ENCODE results near the gene MYOZ3. TPM values are rescaled to one million over a fixed set of nuclear protein-coding genes. Genes with fewer than 3 reads are reported as not detected.

MYOZ3 gene
- total and polyA plus RNA-seq, 5 donors from 2014 or later, result 0.08 to 0.10 TPM; not detected in 3

DNA sequence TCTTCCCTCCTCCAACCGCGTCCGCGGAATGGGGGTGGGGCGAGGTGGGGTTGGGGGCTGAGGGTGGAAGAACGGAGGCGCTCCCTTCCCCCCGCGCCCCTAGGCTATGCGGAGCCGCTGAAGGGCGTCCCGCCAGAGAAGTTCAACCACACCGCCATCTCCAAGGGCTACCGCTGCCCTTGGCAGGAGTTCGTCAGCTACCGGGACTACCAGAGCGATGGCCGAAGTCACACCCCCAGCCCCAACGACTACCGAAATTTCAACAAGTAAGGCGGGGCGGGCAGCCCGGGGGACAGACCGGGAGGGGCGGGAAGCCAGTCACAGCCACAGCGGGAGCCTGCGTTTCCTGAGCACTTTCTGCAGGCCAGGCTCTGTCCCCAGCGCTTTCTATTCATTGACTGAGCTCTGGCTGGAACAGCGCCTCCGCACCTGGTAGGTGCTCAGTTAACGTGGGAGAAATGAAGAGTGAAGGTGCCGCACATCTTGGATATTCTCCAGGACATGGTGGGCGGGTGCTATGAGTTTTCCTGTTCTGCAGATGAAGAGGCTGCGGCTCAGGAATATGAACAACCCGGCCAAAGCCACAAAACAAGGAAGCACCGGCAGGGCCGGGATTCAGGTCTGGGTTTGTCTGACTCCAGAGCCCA lies 11.3 kb downstream of the MYOZ3 start:
- Mint-ChIP-seq H3K36me3 (peaks cover under 1% of the 10 kb centered on the region), H3K4me1 (peaks cover 0 to 16% (median 5%) of the 10 kb centered on the region in 4 donors), H3K4me3 (peak overlapping the region; percentile 64 to 80 (median 76)), H3K27me3 (peaks cover 42% of the 10 kb centered on the region), H3K27ac (no peak overlapping the region), H3K9me3 (no peaks in the 10 kb centered on the region)
- Histone ChIP-seq H3K4me3 (ENCODE audit: low read depth, low read length) (no peak overlapping the region), H3K27ac (ENCODE audit: insufficient read depth, low read length, poor library complexity, severe bottlenecking) (no peak overlapping the region), H3K9me3 (ENCODE audit: control insufficient read depth in 2 of 2, low read length in 2 of 2) (no peaks in the 10 kb centered on the region), H3K27me3 (ENCODE audit: control insufficient read depth, insufficient read depth, low read length) (peaks cover 16% of the 10 kb centered on the region), H3K36me3 (ENCODE audit: control insufficient read depth, insufficient read depth, low read length) (no peaks in the 10 kb centered on the region), H3K4me1 (ENCODE audit: control insufficient read depth, insufficient read depth, low read length, poor library complexity, severe bottlenecking) (peaks cover 16% of the 10 kb centered on the region)
- ATAC-seq (ENCODE audit: low read depth in 2 of 2) (peak in 1 of 2 donors; percentile 37), DNase-seq (peak in 1 of 3 donors; percentile 17)

DNA sequence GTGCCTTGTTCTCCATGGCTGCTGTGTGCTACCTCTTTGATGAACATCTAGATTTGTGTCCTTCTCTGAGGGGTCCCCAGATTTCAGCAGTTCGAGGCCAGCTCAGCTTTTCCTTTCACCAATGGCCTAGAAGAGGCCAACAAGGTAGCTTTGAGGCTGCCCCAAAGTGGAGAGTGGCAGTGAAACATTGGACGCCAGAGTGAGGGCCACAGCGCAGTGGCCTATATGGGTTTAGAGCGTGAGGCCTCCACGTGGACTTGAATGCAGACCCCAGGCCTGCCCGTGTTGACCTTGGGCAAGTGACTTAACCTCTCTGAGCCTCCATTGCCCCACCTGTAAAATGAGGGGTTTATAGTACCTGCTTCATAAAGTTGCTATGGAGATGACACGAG lies 11.8 kb downstream of the MYOZ3 start:
- no peak overlapping the region for H3K27ac ChIP-seq (ENCODE audit: insufficient read depth, low read length, poor library complexity, severe bottlenecking)
- H3K27me3 Mint-ChIP-seq, result peaks cover 42% of the 10 kb centered on the region
- peaks cover 5% of the 10 kb centered on the region for H3K36me3 Mint-ChIP-seq
- H3K9me3 Mint-ChIP-seq, result peaks cover 0 to 1% (median 0%) of the 10 kb centered on the region in 7 donors
- ATAC-seq (ENCODE audit: low read depth in 2 of 2), result no peak
- peaks cover 16% of the 10 kb centered on the region for H3K27me3 ChIP-seq (ENCODE audit: control insufficient read depth, insufficient read depth, low read length)
- peaks cover 16% of the 10 kb centered on the region for H3K4me1 ChIP-seq (ENCODE audit: control insufficient read depth, insufficient read depth, low read length, poor library complexity, severe bottlenecking)
- peaks cover 0 to 16% (median 5%) of the 10 kb centered on the region in 4 donors for H3K4me1 Mint-ChIP-seq
- no peaks in the 10 kb centered on the region for H3K9me3 ChIP-seq (ENCODE audit: control insufficient read depth in 2 of 2, low read length in 2 of 2)
- H3K4me3 Mint-ChIP-seq, result peak overlapping the region in 2 of 4 donors; percentile 32 to 80
- no peak overlapping the region for H3K27ac Mint-ChIP-seq
- no peak overlapping the region for H3K4me3 ChIP-seq (ENCODE audit: low read depth, low read length)
- DNase-seq, result no peak
- no peaks in the 10 kb centered on the region for H3K36me3 ChIP-seq (ENCODE audit: control insufficient read depth, insufficient read depth, low read length)

DNA sequence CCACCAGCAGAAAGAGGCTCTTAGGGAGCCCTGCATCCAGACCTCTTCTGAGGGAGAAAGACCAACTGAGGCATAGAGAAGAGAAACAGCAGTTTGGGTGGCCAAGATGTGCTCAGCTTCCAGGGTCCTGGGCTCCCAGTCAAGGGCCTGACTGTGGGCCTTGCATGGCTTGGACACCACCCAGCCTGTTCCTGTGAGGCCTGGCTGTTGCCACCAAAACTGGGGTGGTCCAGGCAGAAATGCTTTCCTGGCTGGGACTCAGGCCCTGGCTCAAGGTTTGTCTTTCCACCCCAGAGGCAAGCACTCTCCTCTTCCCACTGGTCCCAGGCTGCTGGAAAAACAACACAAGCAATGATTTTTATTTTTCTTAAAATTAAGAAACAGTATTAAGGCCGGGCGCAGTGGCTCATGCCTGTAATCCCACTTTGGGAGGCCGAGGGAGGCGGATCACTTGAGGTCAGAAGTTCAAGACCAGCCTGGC lies 13.3 kb downstream of the MYOZ3 start:
- peaks cover 10% of the 10 kb centered on the region for H3K36me3 Mint-ChIP-seq
- H3K4me3 Mint-ChIP-seq, result no peak overlapping the region
- no peak overlapping the region for H3K27ac Mint-ChIP-seq
- no peak for DNase-seq
- peaks cover 42% of the 10 kb centered on the region for H3K27me3 Mint-ChIP-seq
- Histone ChIP-seq H3K27ac (ENCODE audit: insufficient read depth, low read length, poor library complexity, severe bottlenecking) (no peak overlapping the region), H3K4me1 (ENCODE audit: control insufficient read depth, insufficient read depth, low read length, poor library complexity, severe bottlenecking) (peaks cover 16% of the 10 kb centered on the region), H3K9me3 (ENCODE audit: control insufficient read depth in 2 of 2, low read length in 2 of 2) (no peaks in the 10 kb centered on the region), H3K27me3 (ENCODE audit: control insufficient read depth, insufficient read depth, low read length) (peaks cover 16% of the 10 kb centered on the region), H3K36me3 (ENCODE audit: control insufficient read depth, insufficient read depth, low read length) (no peaks in the 10 kb centered on the region), H3K4me3 (ENCODE audit: low read depth, low read length) (no peak overlapping the region)
- H3K4me1 Mint-ChIP-seq, result peaks cover 0 to 16% (median 5%) of the 10 kb centered on the region in 4 donors
- ATAC-seq (ENCODE audit: low read depth in 2 of 2), result no peak
- peaks cover 0 to 1% (median 0%) of the 10 kb centered on the region in 7 donors for H3K9me3 Mint-ChIP-seq

DNA sequence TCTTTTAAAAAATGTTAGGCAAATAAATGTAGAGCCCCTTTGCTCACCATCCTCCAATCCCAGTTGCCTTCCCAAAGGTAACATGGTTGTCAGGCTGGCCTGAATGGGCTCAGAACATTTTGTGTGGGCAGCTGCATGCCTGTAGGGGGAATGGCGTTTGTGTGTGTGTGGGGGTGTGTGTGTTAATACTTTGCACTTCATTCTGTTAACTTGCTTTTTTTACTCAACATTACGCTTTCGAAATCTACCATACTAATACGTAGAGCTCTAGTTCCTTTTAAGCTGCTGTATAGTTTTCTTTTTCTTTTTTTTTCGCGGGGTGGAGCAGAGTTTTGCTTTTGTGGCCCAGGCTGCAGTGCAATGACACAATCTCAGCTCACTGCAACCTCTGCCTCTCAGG lies 14.0 kb downstream of the MYOZ3 start:
- Histone ChIP-seq H3K9me3 (ENCODE audit: control insufficient read depth in 2 of 2, low read length in 2 of 2) (no peaks in the 10 kb centered on the region), H3K27me3 (ENCODE audit: control insufficient read depth, insufficient read depth, low read length) (peaks cover 13% of the 10 kb centered on the region), H3K4me3 (ENCODE audit: low read depth, low read length) (no peak overlapping the region), H3K27ac (ENCODE audit: insufficient read depth, low read length, poor library complexity, severe bottlenecking) (no peak overlapping the region), H3K4me1 (ENCODE audit: control insufficient read depth, insufficient read depth, low read length, poor library complexity, severe bottlenecking) (peaks cover 16% of the 10 kb centered on the region), H3K36me3 (ENCODE audit: control insufficient read depth, insufficient read depth, low read length) (peaks cover 2% of the 10 kb centered on the region)
- Mint-ChIP-seq H3K4me3 (no peak overlapping the region), H3K27me3 (peaks cover 38% of the 10 kb centered on the region), H3K36me3 (peaks cover 13% of the 10 kb centered on the region), H3K9me3 (peaks cover 0 to 1% (median 0%) of the 10 kb centered on the region in 7 donors), H3K27ac (no peak overlapping the region), H3K4me1 (peaks cover 0 to 16% (median 5%) of the 10 kb centered on the region in 4 donors)
- ATAC-seq (ENCODE audit: low read depth in 2 of 2) (no peak), DNase-seq (no peak)

DNA sequence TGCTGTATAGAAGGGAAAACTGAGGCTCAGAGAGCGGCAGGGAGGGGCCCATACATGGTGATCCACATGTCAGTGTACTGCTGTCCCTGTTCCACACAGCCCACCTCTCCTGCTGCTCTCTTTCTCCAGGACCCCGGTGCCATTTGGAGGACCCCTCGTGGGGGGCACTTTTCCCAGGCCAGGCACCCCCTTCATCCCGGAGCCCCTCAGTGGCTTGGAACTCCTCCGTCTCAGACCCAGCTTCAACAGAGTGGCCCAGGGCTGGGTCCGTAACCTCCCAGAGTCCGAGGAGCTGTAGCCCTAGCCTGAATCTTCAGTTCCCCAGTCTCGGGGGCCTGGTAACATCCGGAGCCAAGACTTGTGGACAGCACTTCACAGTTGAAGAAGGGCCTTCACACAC lies 15.5 kb downstream of the MYOZ3 start:
- Mint-ChIP-seq H3K36me3 (peaks cover 20% of the 10 kb centered on the region), H3K27ac (no peak overlapping the region), H3K27me3 (peaks cover 23% of the 10 kb centered on the region), H3K4me1 (peaks cover 0 to 8% (median 3%) of the 10 kb centered on the region in 4 donors), H3K9me3 (peaks cover 0 to 1% (median 0%) of the 10 kb centered on the region in 7 donors), H3K4me3 (no peak overlapping the region)
- H3K9me3 ChIP-seq (ENCODE audit: control insufficient read depth in 2 of 2, low read length in 2 of 2), result no peaks in the 10 kb centered on the region
- peaks cover 2% of the 10 kb centered on the region for H3K27me3 ChIP-seq (ENCODE audit: control insufficient read depth, insufficient read depth, low read length)
- H3K36me3 ChIP-seq (ENCODE audit: control insufficient read depth, insufficient read depth, low read length), result peaks cover 3% of the 10 kb centered on the region
- no peak for DNase-seq
- no peak overlapping the region for H3K4me3 ChIP-seq (ENCODE audit: low read depth, low read length)
- H3K27ac ChIP-seq (ENCODE audit: insufficient read depth, low read length, poor library complexity, severe bottlenecking), result no peak overlapping the region
- H3K4me1 ChIP-seq (ENCODE audit: control insufficient read depth, insufficient read depth, low read length, poor library complexity, severe bottlenecking), result peaks cover 12% of the 10 kb centered on the region
- no peak for ATAC-seq (ENCODE audit: low read depth in 2 of 2)

DNA sequence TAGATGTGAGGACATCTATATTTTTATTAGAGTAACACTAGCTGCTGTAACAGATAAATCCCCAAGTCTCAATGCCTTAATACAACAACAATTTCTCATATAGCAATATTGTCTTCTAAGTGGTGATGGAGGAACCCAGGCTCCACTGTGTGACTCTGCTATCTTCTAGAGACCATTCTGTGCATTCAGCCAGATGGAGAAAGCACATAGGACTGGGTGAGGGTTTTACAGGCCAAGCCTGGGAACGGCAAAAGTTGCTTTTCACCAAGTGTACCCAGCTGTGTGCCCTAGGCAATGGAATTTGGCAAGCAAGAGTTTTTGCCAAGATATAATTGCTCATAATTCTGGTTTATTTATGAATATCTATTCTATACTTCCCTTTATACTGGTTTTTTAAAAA lies 28.1 kb downstream of the MYOZ3 start:
- DNase-seq (no peak), ATAC-seq (ENCODE audit: low read depth in 2 of 2) (no peak)
- H3K27me3 ChIP-seq (ENCODE audit: control insufficient read depth, insufficient read depth, low read length), result no peaks in the 10 kb centered on the region
- no peak overlapping the region for H3K4me3 Mint-ChIP-seq
- H3K36me3 ChIP-seq (ENCODE audit: control insufficient read depth, insufficient read depth, low read length), result peaks cover 34% of the 10 kb centered on the region
- no peaks in the 10 kb centered on the region for H3K9me3 ChIP-seq (ENCODE audit: control insufficient read depth in 2 of 2, low read length in 2 of 2)
- no peaks in the 10 kb centered on the region for H3K9me3 Mint-ChIP-seq
- peak overlapping the region in 1 of 3 donors; percentile 58 for H3K27ac Mint-ChIP-seq
- H3K36me3 Mint-ChIP-seq, result peaks cover 39% of the 10 kb centered on the region
- no peak overlapping the region for H3K27ac ChIP-seq (ENCODE audit: insufficient read depth, low read length, poor library complexity, severe bottlenecking)
- H3K27me3 Mint-ChIP-seq, result no peaks in the 10 kb centered on the region
- H3K4me1 ChIP-seq (ENCODE audit: control insufficient read depth, insufficient read depth, low read length, poor library complexity, severe bottlenecking), result no peaks in the 10 kb centered on the region
- H3K4me1 Mint-ChIP-seq, result peaks cover 0 to 8% (median 2%) of the 10 kb centered on the region in 4 donors
- no peak overlapping the region for H3K4me3 ChIP-seq (ENCODE audit: low read depth, low read length)

DNA sequence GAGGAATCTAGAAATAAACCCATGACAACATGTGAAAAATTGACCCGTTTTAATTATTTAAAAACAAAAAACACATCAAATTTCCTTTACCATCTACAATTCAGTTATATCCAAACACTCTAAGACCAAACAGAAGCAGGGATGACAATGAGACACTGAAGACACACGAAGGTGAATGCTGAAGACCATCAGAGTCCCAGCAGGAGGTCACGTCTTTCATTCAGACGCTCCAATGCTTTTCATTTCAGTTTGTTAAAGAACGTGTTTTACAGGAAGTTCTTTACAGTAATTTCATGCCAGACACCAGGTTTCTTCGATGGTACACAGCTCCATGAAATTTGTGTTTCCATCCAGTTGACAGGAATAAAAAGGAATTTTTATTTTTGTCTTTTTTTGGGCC lies 29.7 kb downstream of the MYOZ3 start:
- H3K9me3 Mint-ChIP-seq, result no peaks in the 10 kb centered on the region
- H3K27ac Mint-ChIP-seq, result peak overlapping the region in 1 of 3 donors; percentile 48
- Histone ChIP-seq H3K9me3 (ENCODE audit: control insufficient read depth in 2 of 2, low read length in 2 of 2) (no peaks in the 10 kb centered on the region), H3K4me1 (ENCODE audit: control insufficient read depth, insufficient read depth, low read length, poor library complexity, severe bottlenecking) (no peaks in the 10 kb centered on the region), H3K27me3 (ENCODE audit: control insufficient read depth, insufficient read depth, low read length) (no peaks in the 10 kb centered on the region), H3K36me3 (ENCODE audit: control insufficient read depth, insufficient read depth, low read length) (peaks cover 51% of the 10 kb centered on the region), H3K27ac (ENCODE audit: insufficient read depth, low read length, poor library complexity, severe bottlenecking) (no peak overlapping the region), H3K4me3 (ENCODE audit: low read depth, low read length) (no peak overlapping the region)
- H3K36me3 Mint-ChIP-seq, result peaks cover 56% of the 10 kb centered on the region
- DNase-seq, result no peak
- no peak for ATAC-seq (ENCODE audit: low read depth in 2 of 2)
- H3K4me3 Mint-ChIP-seq, result no peak overlapping the region
- H3K4me1 Mint-ChIP-seq, result peaks cover 0 to 8% (median 2%) of the 10 kb centered on the region in 4 donors
- H3K27me3 Mint-ChIP-seq, result no peaks in the 10 kb centered on the region

DNA sequence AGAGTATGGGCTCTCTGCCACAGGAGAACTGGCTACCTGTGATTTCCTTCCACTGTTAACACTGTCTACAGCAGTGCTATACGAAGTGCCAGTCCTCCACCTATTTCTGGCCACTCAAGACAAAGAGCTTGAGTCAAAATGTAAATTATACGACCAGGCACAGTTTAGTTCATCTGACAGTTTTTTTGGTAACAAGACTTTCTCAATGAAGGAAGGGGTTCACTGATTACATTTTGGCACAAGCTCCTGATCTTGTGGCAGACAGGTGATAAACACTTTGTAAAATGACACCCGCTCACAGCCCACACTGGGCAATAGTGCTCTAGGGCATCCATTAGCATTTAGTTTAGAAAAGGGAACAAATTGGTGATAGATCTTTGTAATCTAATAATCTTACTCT lies 31.2 kb downstream of the MYOZ3 start:
- Mint-ChIP-seq H3K4me3 (no peak overlapping the region), H3K9me3 (no peaks in the 10 kb centered on the region), H3K36me3 (peaks cover 65% of the 10 kb centered on the region), H3K4me1 (peaks cover 0 to 8% (median 2%) of the 10 kb centered on the region in 4 donors), H3K27me3 (no peaks in the 10 kb centered on the region), H3K27ac (peak overlapping the region in 1 of 3 donors; percentile 7)
- peaks cover 66% of the 10 kb centered on the region for H3K36me3 ChIP-seq (ENCODE audit: control insufficient read depth, insufficient read depth, low read length)
- H3K27me3 ChIP-seq (ENCODE audit: control insufficient read depth, insufficient read depth, low read length), result no peaks in the 10 kb centered on the region
- no peak overlapping the region for H3K27ac ChIP-seq (ENCODE audit: insufficient read depth, low read length, poor library complexity, severe bottlenecking)
- H3K4me1 ChIP-seq (ENCODE audit: control insufficient read depth, insufficient read depth, low read length, poor library complexity, severe bottlenecking), result no peaks in the 10 kb centered on the region
- ATAC-seq (ENCODE audit: low read depth in 2 of 2), result no peak
- H3K9me3 ChIP-seq (ENCODE audit: control insufficient read depth in 2 of 2, low read length in 2 of 2), result no peaks in the 10 kb centered on the region
- DNase-seq, result no peak
- H3K4me3 ChIP-seq (ENCODE audit: low read depth, low read length), result no peak overlapping the region
